Left forelimb (tissue), 1 donor: ENCODE results near the gene GSDMA.

ENCODE experiments used
- DNase-seq: peaks from one replicate; pipeline ENCODE4 v3.0.0-alpha.2; 2018; ENCODE audit warnings: low spot score

The GSDMA gene

GRCh38 chr17:40022497-40022896, 59.7 kb downstream of the GSDMA start:
- no peak for DNase-seq

- DNase-seq, result no peak
These were observed 60.2 kb downstream of the GSDMA start for GRCh38 chr17:40022961-40023541.

- DNase-seq, result no peak
These were observed 60.9 kb downstream of the GSDMA start for GRCh38 chr17:40023590-40024292.

- DNase-seq, result no peak
These were observed 62.1 kb downstream of the GSDMA start for GRCh38 chr17:40024901-40025300.

GRCh38 chr17:40025559-40025958, 62.8 kb downstream of the GSDMA start:
- DNase-seq, result no peak

- DNase-seq, result no peak
These were observed 63.4 kb downstream of the GSDMA start for GRCh38 chr17:40025991-40026815.

GRCh38 chr17:40026816-40027613, 64.2 kb downstream of the GSDMA start:
- no peak for DNase-seq
